Adrenal gland (tissue), 5 donors: ENCODE measurements around the gene EFNA2.

Experiments
- POLR2A ChIP-seq, 2 donors: fragments of 450-650 bp; IDR thresholded peaks; one replicate each; pipeline ENCODE4 v1.6.1; 2017; ENCODE audit warnings: antibody characterized with exemption in 2 of 2, mild to moderate bottlenecking in 2 of 2, moderate library complexity in 1 of 2
- TF ChIP-seq, protein P1 (sequence below), 6 experiments: fragments of 450-650 bp in 4 of 6; fragments of 200-600 bp in 2 of 6; sonication (generic) in 1 of 6; IDR thresholded peaks; 1 replicate in 5 of 6; 2 replicates in 1 of 6; pipeline versions ENCODE4 v1.5.1 to v1.8.0; 2016 to 2021; ENCODE audit warnings: antibody characterized with exemption in 6 of 6, mild to moderate bottlenecking in 2 of 6, moderate library complexity in 1 of 6
- donor health status: DM: no; HTN: no; CAD: no.

DNA sequence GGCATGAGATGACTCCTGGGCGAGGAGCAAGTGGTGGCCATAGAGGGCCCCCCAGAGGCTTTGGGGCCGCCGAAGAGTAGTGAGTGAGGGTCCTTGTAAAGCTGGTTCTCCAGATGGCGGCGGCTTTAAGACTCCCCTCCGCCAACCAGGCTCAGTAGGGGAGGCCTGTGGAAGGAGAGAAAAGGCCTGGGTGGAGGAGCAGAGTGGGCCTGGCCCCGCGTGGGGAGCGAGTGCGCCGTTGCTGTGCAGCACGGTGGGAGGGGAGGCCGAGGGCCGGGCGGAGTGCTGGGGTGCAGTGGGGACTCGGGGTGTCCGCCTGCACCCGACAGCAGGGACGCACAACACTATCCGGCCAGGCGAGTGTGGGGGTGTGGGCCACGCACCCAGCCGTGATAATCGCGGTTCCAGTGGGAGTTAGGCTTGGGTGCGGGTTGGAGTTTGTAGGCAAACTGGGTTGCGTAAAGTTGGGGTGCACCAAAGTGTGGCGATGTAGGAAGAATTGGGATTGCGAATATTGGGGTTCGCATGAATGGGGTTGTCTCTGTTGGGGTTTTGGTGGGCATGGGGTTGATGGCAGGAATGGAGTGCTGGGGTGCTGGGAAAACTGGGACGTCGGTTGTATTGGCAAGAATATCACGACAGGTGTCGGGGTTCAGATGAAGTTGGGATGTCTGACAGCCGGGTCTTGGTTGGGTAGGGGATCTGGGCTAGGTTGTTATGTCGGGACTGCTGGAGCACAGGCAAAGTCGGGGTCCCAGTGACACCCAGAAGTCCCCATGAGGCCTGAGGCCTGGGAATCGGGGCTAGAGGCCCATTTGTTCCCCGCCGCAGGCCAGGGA lies 17.2 kb upstream of the EFNA2 start:
- TF ChIP-seq, protein P1, sequence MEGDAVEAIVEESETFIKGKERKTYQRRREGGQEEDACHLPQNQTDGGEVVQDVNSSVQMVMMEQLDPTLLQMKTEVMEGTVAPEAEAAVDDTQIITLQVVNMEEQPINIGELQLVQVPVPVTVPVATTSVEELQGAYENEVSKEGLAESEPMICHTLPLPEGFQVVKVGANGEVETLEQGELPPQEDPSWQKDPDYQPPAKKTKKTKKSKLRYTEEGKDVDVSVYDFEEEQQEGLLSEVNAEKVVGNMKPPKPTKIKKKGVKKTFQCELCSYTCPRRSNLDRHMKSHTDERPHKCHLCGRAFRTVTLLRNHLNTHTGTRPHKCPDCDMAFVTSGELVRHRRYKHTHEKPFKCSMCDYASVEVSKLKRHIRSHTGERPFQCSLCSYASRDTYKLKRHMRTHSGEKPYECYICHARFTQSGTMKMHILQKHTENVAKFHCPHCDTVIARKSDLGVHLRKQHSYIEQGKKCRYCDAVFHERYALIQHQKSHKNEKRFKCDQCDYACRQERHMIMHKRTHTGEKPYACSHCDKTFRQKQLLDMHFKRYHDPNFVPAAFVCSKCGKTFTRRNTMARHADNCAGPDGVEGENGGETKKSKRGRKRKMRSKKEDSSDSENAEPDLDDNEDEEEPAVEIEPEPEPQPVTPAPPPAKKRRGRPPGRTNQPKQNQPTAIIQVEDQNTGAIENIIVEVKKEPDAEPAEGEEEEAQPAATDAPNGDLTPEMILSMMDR (IDR thresholded peaks at IDR 0.05), result no peak
- TF ChIP-seq POLR2A (IDR thresholded peaks at IDR 0.05), result no peak
